ENCODE measurements around the gene TMEM9B. TPM values are rescaled to one million over a fixed set of nuclear protein-coding genes. Genes with fewer than 3 reads are reported as not detected.

The TMEM9B gene
- total and polyA plus RNA-seq, 2 donors (not counting 1 experiment from before 2014, with no cell fraction given), result 15.0 to 30.4 TPM

GRCh38 chr11:9008661-9009060 is 44.4 kb upstream of the TMEM9B start:
- Mint-ChIP-seq H3K27ac (no peak overlapping the region), H3K4me3 (no peak overlapping the region), H3K9me3 (ENCODE audit: insufficient read depth) (peaks cover 2% of the 10 kb centered on the region), H3K4me1 (peaks cover 6% of the 10 kb centered on the region), H3K27me3 (peaks cover 31% of the 10 kb centered on the region)
- H3K4me2 ChIP-seq (replicated peaks; ENCODE audit: low read depth, low read length, poor library complexity, severe bottlenecking), result no peak overlapping the region
- DNase-seq, result no peak
- H3K79me2 ChIP-seq (ENCODE audit: control insufficient read depth, insufficient read depth, low read length), result no peaks in the 10 kb centered on the region
- intact Hi-C loops (cut with micrococcal nuclease), result no loop called here
- H2AFZ ChIP-seq (ENCODE audit: insufficient read depth, low read depth, low read length, poor library complexity, severe bottlenecking), result no peak overlapping the region
- POLR2A ChIA-PET, result no interaction called here
- peaks cover 2 to 7% (median 3%) of the 10 kb centered on the region in 3 donors for H3K9me3 ChIP-seq (ENCODE audit: control extremely low read depth in 1 of 3, control insufficient read depth in 2 of 3, insufficient read depth in 1 of 3, low read length in 2 of 3)
- no peak overlapping the region for H3K27ac ChIP-seq (ENCODE audit: low read length in 2 of 2)
- no peak for ATAC-seq (ENCODE audit: low read depth)
- WGBS (ENCODE audit: insufficient coverage), result no CpG with 5 or more reads among the region's 1 CpG
- TF ChIP-seq EZH2 (IDR thresholded peaks at IDR 0.05; ENCODE audit: borderline replicate concordance, insufficient read depth, low read depth, low read length, poor library complexity, severe bottlenecking), result no peak
- no peak for TF ChIP-seq CTCF (IDR thresholded peaks at IDR 0.05)
- H4K20me1 ChIP-seq (ENCODE audit: control insufficient read depth, insufficient read depth, low read length, poor library complexity, severe bottlenecking), result no peaks in the 10 kb centered on the region
- no peak overlapping the region for H3K4me3 ChIP-seq (ENCODE audit: control extremely low read depth in 1 of 5, extremely low read depth in 1 of 5, insufficient read depth in 1 of 5, low read depth in 2 of 5, low read length in 4 of 5)
- peaks cover 0 to 28% (median 14%) of the 10 kb centered on the region in 4 experiments for H3K27me3 ChIP-seq (replicated peaks in 1 of 4; ENCODE audit: control extremely low read depth in 1 of 4, control insufficient read depth in 3 of 4, insufficient read depth in 4 of 4, low read length in 3 of 4)
- CTCF ChIA-PET, result no interaction called here
- no peak overlapping the region for H3K9ac ChIP-seq (ENCODE audit: low read length)
- H3K36me3 ChIP-seq (replicated peaks in 1 of 2; ENCODE audit: control extremely low read depth in 1 of 2, control insufficient read depth in 1 of 2, extremely low read depth in 1 of 2, insufficient read depth in 2 of 2, low read length in 1 of 2), result no peaks in the 10 kb centered on the region
- peaks cover 7 to 9% of the 10 kb centered on the region in 2 donors for H3K4me1 ChIP-seq (ENCODE audit: control insufficient read depth in 2 of 2, insufficient read depth in 2 of 2, low read length in 2 of 2)

- H3K4me1 Mint-ChIP-seq, result peaks cover 9% of the 10 kb centered on the region
- no peak overlapping the region for H3K4me3 Mint-ChIP-seq
- no peak overlapping the region for H3K9ac ChIP-seq (ENCODE audit: low read length)
- ChIA-PET CTCF (interaction anchor here (3.7 kb wide), 1 partner anchor 8 kb away, joined by 17 read pairs; no protein-coding TSS in a partner anchor), POLR2A (no interaction called here)
- H4K20me1 ChIP-seq (ENCODE audit: control insufficient read depth, insufficient read depth, low read length, poor library complexity, severe bottlenecking), result no peaks in the 10 kb centered on the region
- H3K27ac ChIP-seq (ENCODE audit: low read length in 2 of 2), result no peak overlapping the region
- no peak for ATAC-seq (ENCODE audit: low read depth)
- no peak overlapping the region for H3K27ac Mint-ChIP-seq
- H3K9me3 ChIP-seq (ENCODE audit: control extremely low read depth in 1 of 3, control insufficient read depth in 2 of 3, insufficient read depth in 1 of 3, low read length in 2 of 3), result peaks cover 2 to 12% (median 3%) of the 10 kb centered on the region in 3 donors
- intact Hi-C loops (cut with micrococcal nuclease), result no loop called here
- H2AFZ ChIP-seq (ENCODE audit: insufficient read depth, low read depth, low read length, poor library complexity, severe bottlenecking), result no peak overlapping the region
- no peak overlapping the region for H3K4me3 ChIP-seq (ENCODE audit: control extremely low read depth in 1 of 5, extremely low read depth in 1 of 5, insufficient read depth in 1 of 5, low read depth in 2 of 5, low read length in 4 of 5)
- peaks cover 2% of the 10 kb centered on the region for H3K9me3 Mint-ChIP-seq (ENCODE audit: insufficient read depth)
- TF ChIP-seq CTCF (IDR thresholded peaks at IDR 0.05) (no peak), EZH2 (IDR thresholded peaks at IDR 0.05; ENCODE audit: borderline replicate concordance, insufficient read depth, low read depth, low read length, poor library complexity, severe bottlenecking) (no peak)
- peaks cover under 1 to 31% (median 15%) of the 10 kb centered on the region in 4 experiments for H3K27me3 ChIP-seq (replicated peaks in 1 of 4; ENCODE audit: control extremely low read depth in 1 of 4, control insufficient read depth in 3 of 4, insufficient read depth in 4 of 4, low read length in 3 of 4)
- H3K36me3 ChIP-seq (replicated peaks in 1 of 2; ENCODE audit: control extremely low read depth in 1 of 2, control insufficient read depth in 1 of 2, extremely low read depth in 1 of 2, insufficient read depth in 2 of 2, low read length in 1 of 2), result no peaks in the 10 kb centered on the region
- WGBS (ENCODE audit: insufficient coverage), result 84% methylated on average over 3 of the region's 3 CpGs
- DNase-seq, result no peak
- no peaks in the 10 kb centered on the region for H3K79me2 ChIP-seq (ENCODE audit: control insufficient read depth, insufficient read depth, low read length)
- no peak overlapping the region for H3K4me2 ChIP-seq (replicated peaks; ENCODE audit: low read depth, low read length, poor library complexity, severe bottlenecking)
- peaks cover 13 to 15% of the 10 kb centered on the region in 2 donors for H3K4me1 ChIP-seq (ENCODE audit: control insufficient read depth in 2 of 2, insufficient read depth in 2 of 2, low read length in 2 of 2)
- peaks cover 28% of the 10 kb centered on the region for H3K27me3 Mint-ChIP-seq
These were observed 43.8 kb upstream of the TMEM9B start for GRCh38 chr11:9008011-9008550.

Data from B cell (primary cell).